ENCODE measurements around the gene SLCO2B1.

Gene SLCO2B1

DNA sequence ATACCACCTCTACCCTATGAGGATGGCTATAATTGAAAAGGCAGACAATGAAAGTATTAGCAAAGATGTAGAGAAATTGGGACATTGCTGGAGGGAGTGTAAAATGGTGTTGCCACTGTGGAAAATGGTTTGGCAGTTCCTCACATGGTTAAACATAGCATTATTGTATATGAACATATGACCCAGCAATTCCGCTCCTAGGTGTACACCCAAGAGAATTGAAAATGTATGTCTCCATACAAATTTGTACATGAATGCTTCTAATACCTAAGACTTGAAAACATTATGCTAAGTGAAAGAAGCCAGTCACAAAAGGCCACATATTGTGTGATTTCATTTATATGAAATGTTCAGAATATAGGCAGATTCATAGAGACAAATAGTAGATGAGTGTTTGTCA, 10.0 kb downstream of the SLCO2B1 start:
- DNase-seq (ENCODE audit: low read depth in 1 of 2, low spot score in 1 of 2), result no peak

DNA sequence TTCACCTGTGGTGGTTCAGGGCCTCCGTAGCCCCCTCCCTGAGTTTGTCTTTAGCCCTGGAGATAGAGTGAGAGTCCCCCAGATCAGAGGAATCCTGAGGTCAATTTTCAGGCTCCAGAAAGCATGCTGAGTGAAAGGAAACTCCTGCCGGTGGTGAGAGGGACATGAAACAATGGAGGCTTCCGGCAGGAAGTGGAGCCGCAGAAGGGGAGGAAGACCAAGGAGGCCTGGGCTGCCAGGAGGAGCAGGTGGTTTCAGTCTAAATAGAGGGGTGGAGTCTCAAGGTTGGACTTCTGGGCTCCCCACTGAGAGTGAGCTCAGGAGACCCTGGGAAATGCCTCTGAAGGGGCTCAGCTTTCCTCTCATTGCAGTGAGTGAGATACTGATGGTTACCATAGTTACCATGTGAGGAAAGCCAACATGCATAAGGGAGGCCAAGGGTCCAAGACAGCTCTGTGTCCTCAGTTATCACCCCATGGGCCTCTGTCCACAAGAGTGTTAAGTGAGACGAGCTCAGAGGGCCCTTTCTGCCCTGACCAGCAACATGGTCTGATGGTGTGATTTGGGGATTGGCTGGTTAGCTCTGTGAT, 10.7 kb downstream of the SLCO2B1 start:
- no peak for DNase-seq (ENCODE audit: low read depth in 1 of 2, low spot score in 1 of 2)

DNA sequence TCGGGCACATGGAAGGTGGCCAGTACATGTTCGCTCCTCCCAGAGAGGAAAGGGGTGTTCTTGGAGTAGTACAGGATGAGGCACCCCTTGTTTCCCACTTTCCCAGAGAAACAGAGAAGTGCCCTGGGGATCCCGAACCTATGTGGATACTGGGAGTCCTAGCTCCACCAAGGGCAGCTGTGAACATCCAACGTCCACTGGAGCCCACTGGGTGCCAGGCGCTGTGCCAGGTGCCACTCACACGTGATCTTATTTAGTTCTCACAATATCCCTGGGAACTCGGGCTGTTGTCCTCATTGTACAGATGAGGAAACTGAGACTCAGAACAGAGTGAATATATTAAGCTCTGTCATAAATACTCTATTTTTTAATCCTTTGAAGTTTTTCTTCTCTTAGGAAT, 12.0 kb downstream of the SLCO2B1 start:
- DNase-seq (ENCODE audit: low read depth in 1 of 2, low spot score in 1 of 2), result no peak

DNA sequence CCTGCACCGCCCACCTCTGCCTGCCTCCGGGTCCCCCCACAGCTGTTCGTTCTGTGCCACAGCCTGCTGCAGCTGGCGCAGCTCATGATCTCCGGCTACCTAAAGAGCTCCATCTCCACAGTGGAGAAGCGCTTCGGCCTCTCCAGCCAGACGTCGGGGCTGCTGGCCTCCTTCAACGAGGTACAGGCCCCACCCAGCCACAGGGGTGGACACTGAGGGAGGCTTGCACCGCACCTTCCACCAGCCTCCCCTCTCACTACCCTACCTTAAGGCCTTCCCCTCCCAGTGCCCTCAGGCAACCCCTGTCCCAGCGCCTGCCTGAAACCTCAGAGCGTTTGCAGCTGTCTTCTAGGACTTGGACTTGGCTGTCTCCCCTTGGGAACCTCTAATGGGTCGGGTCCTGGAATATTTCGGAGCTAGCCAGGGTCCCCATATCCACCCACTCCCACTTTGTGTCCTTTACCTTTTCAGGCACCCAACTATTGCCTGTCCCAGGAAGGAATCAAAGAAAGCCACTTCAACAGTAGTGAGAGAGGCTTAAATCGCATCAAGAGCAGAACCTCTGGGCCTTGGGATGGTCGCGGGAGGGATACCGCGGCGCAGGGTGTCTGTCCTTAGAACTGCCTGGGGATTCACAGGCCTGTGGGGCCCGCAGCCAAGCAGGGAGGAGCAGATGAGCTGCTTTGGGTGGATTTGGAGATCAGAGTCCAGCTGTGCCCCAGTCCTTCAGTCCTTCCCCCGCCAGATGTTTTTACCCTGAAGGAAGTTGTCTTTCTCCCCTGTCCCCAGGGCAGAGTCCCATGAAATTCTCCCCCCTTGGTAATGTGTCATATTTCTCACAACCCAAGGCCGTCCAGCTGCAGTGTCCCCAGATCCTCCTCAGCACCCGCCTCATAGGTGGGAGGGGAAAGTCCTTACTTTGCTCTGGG, 13.3 kb downstream of the SLCO2B1 start:
- DNase-seq (ENCODE audit: low read depth in 1 of 2, low spot score in 1 of 2), result no peak

DNA sequence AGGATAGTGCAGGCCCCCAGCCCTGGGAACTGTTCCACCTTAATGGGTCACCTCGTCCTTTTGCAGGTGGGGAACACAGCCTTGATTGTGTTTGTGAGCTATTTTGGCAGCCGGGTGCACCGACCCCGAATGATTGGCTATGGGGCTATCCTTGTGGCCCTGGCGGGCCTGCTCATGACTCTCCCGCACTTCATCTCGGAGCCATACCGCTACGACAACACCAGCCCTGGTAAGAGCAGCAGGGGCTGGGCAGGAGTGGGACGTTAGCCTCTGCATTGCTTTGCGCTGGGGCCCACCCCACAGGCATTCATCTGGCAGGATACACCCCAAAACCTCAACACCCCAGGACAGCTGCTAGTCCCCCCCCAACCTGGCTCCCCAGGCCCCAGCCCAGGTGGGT, 14.8 kb downstream of the SLCO2B1 start:
- no peak for DNase-seq (ENCODE audit: low read depth in 1 of 2, low spot score in 1 of 2)

DNA sequence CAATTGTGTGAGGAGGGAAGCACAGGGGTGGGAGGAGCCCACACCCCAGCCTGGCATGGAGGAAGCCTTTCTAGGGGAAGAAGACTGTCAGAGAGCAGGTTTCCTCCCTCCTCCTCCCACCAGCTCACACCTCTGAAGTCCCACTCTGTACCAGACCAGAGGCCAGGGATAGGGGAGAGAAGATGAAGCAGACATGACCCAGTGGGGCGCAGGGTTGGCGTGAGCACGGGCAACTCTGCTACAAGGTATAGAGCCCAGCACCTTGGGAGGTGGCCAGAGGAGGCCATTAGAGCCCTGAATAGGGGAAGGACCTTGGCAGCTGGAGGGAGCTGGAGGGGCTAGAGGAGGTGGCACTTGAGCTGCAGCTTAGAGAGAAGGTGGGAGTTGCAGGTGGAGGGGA, 15.9 kb downstream of the SLCO2B1 start:
- DNase-seq (ENCODE audit: low read depth in 1 of 2, low spot score in 1 of 2), result no peak

DNA sequence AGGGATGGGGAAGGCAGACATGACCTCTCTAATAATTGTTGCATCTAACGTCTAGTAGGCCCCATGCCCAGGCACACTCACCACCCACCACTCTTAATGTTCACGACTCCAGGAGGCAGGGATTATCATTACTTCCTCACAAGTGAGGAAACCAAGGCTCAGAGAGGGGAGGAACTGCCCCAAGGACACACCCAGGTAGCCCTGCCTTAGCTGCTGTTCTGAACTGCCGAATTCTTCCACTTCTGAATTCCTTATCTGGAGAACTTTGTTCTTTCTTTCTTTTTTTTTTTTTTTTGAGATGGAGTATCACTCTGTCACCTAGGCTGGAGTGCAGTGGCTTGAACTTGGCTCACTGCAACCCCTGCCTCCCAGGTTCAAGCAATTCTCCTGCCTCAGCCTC, 16.7 kb downstream of the SLCO2B1 start:
- DNase-seq (ENCODE audit: low read depth in 1 of 2, low spot score in 1 of 2), result no peak

DNA sequence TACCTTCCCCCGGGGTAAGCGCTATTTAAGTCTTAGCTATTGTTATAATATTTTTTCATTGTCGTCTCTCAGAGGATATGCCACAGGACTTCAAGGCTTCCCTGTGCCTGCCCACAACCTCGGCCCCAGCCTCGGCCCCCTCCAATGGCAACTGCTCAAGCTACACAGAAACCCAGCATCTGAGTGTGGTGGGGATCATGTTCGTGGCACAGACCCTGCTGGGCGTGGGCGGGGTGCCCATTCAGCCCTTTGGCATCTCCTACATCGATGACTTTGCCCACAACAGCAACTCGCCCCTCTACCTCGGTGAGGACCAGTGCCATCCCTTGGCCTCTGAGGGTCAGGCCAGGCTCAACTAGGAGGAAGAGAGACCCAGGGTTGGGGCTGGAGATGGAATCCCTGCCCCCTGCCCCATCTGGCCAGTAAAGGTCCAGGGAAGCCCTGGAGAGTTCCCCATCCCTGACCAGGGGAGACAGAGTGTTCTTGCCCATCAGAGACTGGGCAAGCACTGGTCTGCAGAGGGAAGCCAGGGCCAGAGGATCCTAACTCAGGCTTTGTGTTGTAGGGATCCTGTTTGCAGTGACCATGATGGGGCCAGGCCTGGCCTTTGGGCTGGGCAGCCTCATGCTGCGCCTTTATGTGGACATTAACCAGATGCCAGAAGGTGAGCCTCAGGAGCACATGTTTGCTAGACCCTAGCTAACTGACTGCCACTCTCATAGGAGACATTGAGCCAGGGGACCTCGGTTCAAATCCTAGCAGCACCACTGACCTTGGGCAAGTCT, 18.4 kb downstream of the SLCO2B1 start:
- no peak for DNase-seq (ENCODE audit: low read depth in 1 of 2, low spot score in 1 of 2)

DNA sequence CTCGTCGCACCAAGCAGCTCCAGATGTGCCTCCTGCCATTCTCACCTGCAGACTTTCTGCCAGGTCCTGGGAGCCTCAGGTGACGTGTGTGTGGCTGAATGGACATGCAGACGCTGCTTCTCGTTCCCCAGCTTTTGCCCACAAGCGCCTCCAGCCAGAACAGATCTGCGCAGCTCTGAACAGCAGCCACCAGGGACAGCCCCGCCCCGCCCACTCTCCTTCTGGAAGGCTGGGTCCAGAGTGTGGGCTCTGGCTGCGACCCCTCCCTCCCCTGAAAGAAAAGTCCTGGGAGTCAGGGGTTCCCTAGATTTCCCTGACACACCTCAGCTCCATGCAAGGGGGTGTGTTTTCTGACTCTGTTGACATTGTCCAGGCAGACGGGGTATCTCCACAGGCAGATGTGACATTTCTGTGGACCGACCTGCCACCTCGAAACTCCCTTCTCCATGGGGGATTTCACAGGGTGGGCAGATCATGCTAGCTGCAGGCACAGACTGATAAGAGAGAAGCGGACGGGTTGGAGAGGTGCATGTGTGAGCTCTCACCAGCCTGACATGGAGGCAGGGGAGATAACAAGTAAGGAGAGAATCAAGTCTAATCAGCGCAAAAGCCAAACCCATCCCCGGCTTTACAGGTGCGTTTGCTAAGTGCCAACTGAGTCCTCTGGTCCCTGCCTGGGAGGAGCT, 19.8 kb downstream of the SLCO2B1 start:
- DNase-seq (ENCODE audit: low read depth in 1 of 2, low spot score in 1 of 2), result no peak

DNA sequence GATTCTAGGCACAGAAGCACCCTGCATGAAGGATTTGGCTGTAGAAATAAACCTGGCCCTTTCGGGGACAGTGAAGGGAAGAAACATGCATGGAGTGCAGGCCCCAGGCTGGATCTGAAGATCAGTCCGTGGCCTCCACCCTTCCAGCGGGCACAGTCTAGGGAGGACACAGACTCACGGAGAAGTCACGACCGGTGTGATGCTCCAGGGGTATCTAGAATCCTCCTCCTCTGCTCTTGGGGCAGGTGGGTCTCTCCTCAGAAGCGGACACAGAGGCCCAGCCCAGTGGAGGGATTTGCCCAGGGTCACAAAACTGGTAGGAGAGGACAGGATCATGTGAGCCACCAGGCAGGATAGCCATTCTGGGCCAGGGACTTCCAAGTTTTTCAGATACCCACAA, 22.4 kb downstream of the SLCO2B1 start:
- DNase-seq (ENCODE audit: low read depth in 1 of 2, low spot score in 1 of 2), result no peak

DNA sequence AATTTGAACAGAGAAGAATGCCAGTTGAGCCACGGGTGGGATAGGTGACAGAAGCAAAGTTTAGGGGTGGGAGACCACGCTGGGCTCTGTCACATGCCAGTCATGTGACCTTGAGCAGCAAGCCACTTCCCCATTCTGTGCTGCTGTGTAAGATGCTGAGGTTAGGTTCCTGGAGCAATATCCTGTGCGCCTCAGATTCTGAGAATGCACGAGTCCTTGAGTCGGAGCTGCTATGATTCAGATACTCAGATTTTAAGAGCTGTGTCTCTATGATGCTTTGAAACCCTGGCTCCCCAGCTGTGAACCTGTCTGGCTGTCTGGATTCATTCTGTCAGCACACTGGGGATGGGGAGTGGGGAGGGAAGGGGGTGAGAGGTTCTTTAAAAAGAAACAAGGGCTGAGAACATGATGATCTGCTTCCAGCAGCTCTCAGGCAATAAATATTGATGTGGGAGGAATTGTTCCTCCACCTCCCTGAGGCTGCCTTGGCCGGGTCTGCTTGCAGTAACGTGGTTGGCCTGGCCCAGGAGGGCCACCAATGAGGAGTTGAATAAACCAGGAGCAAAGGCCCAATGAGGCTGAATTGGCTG, 24.0 kb downstream of the SLCO2B1 start:
- no peak for DNase-seq (ENCODE audit: low read depth in 1 of 2, low spot score in 1 of 2)

DNA sequence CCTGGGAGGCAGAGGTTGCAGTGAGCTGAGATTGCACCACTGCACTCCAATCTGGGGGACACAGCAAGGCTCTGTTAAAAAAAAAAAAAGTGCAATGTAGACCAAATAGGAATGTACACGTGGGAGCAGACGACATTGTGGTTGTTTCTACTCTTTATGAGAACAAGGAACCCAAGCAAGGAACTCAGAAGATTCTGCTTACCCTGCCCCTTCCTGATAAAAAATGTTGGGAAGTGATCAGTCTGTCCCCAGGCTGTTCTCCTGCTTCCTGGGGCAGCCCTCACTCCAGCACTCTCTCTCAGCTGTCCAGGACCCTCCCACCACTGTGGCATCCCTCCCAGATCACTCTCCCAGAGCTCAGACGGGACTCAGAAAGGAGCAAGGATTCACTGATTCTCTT, 31.8 kb downstream of the SLCO2B1 start:
- DNase-seq (ENCODE audit: low read depth in 1 of 2, low spot score in 1 of 2), result no peak

DNA sequence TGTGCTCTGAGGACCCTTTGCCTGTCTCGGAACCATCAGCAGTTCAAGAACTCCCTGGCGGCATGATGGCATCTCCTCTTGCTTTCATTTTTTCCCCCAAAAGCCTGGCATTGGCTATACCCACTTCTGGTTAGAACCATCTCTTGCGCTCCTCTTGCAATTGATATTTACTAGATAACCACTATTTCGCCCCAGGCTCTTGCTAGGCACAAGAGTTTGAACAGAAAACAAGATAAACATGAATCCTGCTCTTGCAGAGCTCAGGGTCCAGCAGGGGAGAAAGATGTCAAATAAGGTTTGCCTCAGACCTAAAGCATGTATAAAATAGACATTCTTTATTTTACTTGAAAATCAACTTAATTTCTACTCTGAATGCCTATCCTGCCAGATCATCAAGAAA, 33.1 kb downstream of the SLCO2B1 start:
- no peak for DNase-seq (ENCODE audit: low read depth in 1 of 2, low spot score in 1 of 2)

DNA sequence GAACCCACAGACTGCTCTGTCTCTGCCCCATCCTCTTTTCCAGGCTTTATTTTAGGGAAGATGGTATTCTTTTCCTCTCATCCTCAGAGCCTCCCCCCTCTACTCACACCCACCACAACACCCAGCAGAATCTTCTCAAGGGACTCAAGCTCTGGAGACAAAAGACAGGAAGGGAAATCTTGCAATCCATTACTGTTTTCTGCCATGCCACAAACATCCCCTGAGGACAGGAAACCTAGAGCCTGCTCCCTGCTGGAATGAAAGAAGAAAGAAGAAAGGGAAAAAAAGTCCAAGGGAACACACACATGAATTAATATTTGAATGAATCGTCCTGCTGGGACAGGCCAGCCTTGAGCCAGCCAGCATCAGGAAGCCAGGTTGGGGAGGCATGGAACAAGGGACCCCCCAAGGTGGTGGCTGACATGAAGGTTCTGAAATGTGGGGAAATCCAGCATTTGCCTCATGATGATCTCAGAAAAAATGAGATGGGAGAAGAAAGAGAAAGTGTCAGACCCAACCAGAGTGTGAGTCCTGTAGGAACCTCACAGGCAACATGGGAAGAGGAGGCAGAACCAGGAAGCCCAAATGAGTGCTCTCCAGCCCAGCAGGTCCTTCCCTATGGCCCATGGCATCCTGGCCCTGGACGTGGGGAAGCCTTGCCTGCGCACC, 34.0 kb downstream of the SLCO2B1 start:
- DNase-seq (ENCODE audit: low read depth in 1 of 2, low spot score in 1 of 2), result no peak

DNA sequence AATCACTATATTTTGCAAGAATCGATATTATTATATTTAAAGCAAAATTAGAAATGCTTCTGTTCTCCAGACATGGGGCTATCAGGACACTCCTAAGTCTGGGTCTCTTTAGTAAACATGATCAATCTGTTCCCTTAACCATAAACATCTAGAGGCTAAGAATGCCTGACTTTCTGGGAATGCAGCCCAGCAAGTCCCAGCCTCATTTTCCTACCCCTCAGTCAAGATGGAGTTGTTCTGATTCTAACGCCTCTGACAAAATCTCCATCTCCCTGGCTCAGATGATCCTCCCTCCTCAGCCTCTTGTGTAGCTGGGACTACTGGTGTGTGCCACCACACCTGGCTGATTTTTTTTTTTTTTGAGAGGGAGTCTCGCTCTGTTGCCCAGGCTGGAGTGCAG, 35.0 kb downstream of the SLCO2B1 start:
- DNase-seq (ENCODE audit: low read depth in 1 of 2, low spot score in 1 of 2), result no peak

DNA sequence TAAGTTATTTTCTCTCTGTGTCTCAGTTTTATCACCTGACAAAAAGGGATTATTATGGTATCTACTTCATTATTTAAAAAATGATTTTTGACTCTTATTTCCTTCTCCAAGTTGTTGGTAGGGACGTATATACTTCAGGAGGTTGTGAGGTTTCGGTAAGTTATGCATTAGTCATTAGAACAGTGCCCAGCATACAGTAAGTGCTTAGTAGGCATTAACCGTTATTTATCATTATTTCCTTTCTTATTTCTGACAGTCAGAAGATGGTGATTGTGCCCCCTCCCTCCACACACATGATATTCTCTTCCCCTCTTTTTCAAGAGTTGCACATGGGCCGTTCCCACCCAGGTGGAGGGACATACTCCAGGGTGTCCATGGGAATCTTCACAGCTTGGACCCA, 36.1 kb downstream of the SLCO2B1 start:
- DNase-seq (ENCODE audit: low read depth in 1 of 2, low spot score in 1 of 2), result no peak

DNA sequence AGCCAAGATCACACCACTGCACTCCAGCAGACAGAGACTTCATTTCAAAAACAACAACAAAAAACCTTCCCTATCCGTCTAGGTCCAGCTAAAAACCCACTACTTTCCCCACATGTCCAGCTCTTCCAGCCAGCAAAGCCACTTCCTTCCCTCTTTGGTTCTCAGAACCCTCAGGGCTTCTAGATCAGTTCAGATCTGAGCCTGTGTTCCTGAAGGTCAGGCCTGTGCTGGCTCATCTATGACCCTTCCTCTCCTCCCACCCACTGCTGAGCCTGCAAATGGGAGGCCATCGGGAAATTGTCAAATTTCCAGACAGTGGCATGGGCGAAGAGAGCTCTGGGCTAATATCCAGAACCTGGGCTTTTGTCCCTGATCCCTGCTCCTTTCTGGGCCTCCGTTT, 37.8 kb downstream of the SLCO2B1 start:
- DNase-seq (ENCODE audit: low read depth in 1 of 2, low spot score in 1 of 2), result no peak

DNA sequence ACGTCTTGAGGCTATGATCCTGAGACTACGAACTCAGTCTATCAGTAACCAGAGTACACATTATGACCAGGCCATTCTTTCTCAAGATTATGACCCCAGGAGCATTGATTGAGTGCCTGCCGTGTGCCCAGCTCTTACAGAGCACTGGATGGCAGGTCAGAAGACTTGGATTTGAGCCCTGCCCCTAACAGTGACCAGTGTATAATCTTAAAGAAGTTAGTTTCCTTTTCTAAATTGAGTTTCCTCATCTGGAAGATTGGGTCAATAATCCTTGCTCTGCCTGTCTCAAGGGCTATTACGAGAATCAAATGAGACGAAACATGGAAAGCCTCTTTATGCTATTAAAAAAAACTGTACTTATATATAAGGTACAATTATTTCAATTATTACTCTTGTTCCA, 38.2 kb downstream of the SLCO2B1 start:
- DNase-seq (ENCODE audit: low read depth in 1 of 2, low spot score in 1 of 2), result no peak

DNA sequence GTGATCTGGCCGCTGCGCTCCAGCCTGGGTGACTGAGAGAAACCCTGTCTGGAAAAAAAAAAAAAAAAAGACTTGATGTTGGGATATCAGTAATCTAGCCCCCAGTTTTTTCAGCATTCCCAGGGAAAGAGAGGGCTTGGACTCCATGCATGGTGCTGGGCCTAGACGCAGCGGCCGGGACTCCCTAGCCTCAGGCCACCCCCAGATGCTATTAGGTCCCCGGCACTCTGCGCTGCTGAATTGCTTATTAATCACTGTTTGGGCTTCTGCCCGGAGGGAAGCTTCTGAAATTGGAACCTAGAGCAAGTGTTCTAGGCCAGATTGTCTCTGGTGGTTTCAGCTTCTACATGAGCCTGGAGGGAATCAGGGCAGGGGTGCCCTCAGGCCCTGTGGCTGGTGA, 39.0 kb downstream of the SLCO2B1 start:
- no peak for DNase-seq (ENCODE audit: low read depth in 1 of 2, low spot score in 1 of 2)

DNA sequence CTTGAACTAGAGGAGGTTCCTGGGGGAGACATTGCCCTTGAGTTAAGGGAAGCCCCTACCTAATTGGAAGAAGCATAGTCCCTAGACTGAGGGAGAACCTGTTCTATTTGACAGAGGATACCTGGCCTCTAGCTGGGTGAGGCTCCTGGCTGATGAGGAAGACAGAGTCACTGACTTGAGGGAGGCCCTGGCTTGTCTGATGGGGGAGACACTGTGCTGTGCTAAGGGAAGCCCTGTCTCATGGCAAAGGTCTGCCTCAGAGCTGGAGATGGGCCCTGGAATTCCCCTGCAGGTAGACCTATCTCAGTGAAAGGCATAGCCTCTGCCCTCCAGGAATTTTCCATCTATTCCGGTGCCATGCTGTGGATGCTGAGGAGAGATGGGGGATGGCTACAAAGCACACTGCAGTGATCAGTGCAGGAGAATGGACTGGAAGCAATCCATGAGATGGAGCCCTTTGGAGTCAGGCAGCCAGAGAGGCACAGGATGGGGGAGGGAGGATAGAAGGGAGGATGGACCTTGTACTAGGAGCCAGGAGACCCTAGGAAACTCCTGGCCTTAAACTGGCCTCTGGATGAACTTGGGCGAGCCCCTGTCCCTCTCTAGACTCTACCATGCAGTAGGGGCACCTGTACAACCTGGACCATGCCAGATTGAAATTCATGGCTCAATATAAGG, 39.9 kb downstream of the SLCO2B1 start:
- no peak for DNase-seq (ENCODE audit: low read depth in 1 of 2, low spot score in 1 of 2)

All from stimulated activated CD4-positive, alpha-beta T cell treated with anti-CD3 and anti-CD28 coated beads, Interleukin-15, amount 100 ng/mL, for 1 hour (primary cell).